ENCODE measurements around the gene DISP3.
"Not testable (repeated sequence)": the region's sequence is repeated elsewhere in the genome, so short reads cannot be mapped to it uniquely, and the experiment has no call there.

Gene DISP3

GRCh38 chr1:11578004-11578403 lies 99.0 kb downstream of the DISP3 start:
- Histone ChIP-seq H3K27me3 (replicated peaks; ENCODE audit: control insufficient read depth, insufficient read depth, low read length) (peaks cover 55% of the 10 kb centered on the region), H3K9me3 (ENCODE audit: control insufficient read depth, low read length) (peaks cover 3% of the 10 kb centered on the region), H3K4me3 (ENCODE audit: low read length) (no peak overlapping the region), H3K4me1 (ENCODE audit: control insufficient read depth, insufficient read depth, low read length) (no peaks in the 10 kb centered on the region), H3K36me3 (ENCODE audit: control insufficient read depth, insufficient read depth, low read length, severe bottlenecking) (no peaks in the 10 kb centered on the region), H3K9ac (ENCODE audit: low read length) (no peak overlapping the region)
- DNase-seq (ENCODE audit: low read depth): no peak

DNA sequence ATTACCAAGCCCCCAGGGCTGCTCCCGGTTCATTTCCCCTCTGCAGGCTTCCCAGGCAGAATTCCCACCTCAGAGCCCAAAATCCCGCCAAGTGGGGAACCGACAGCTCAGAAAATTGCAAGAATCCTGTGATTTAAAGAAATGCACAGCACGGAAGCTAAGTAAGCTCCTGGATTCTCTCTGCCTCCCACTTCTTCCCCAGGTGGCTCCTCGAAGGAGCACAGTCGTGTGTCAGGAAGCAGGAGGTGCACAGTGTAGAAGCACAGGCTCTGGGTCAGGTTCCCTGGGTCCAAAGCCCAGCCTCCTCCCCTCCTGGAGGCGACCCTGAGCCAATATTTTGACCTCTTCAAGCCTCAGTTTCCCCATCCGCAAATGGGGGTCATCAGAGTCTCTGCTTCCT lies 100.6 kb downstream of the DISP3 start:
- H3K27me3 ChIP-seq (replicated peaks; ENCODE audit: control insufficient read depth, insufficient read depth, low read length): peaks cover 44% of the 10 kb centered on the region
- H3K4me1 ChIP-seq (ENCODE audit: control insufficient read depth, insufficient read depth, low read length): no peaks in the 10 kb centered on the region
- H3K4me3 ChIP-seq (ENCODE audit: low read length): no peak overlapping the region
- no peak overlapping the region for H3K9ac ChIP-seq (ENCODE audit: low read length)
- no peaks in the 10 kb centered on the region for H3K36me3 ChIP-seq (ENCODE audit: control insufficient read depth, insufficient read depth, low read length, severe bottlenecking)
- DNase-seq (ENCODE audit: low read depth): no peak
- peaks cover 3% of the 10 kb centered on the region for H3K9me3 ChIP-seq (ENCODE audit: control insufficient read depth, low read length)

GRCh38 chr1:11580049-11580448 lies 101.1 kb downstream of the DISP3 start:
- DNase-seq (ENCODE audit: low read depth); H3K36me3 ChIP-seq (ENCODE audit: control insufficient read depth, insufficient read depth, low read length, severe bottlenecking); H3K4me1 ChIP-seq (ENCODE audit: control insufficient read depth, insufficient read depth, low read length); H3K4me3 ChIP-seq (ENCODE audit: low read length); H3K9me3 ChIP-seq (ENCODE audit: control insufficient read depth, low read length); H3K9ac ChIP-seq (ENCODE audit: low read length): not testable (repeated sequence)
- peaks cover 44% of the 10 kb centered on the region for H3K27me3 ChIP-seq (replicated peaks; ENCODE audit: control insufficient read depth, insufficient read depth, low read length)

DNA sequence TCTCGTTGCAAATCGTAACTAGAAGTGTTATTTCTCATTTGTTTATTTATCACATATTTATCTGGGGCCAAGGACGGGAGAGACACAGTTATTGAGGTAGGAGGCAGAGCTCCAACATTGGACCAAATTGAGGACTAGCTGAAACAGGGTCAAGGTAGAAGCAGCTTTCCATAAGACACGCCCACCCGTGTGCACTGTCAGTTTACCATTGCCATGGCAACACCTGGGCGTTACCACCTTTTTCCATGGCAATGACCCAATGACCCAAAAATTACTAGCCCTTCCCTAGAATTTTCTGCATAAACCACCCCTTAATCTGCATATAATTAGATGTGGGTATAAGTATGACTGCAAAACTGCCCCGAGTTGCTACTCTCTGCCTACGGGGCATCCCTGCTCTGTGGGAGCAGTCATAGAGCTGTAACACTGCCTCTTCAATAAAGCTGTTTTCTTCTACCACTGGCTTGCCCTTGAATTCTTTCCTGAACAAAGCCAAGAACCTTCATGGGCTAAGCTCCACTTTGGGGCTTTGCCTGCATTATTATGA lies 102.6 kb downstream of the DISP3 start:
- no peak overlapping the region for H3K9ac ChIP-seq (ENCODE audit: low read length)
- no peak overlapping the region for H3K4me3 ChIP-seq (ENCODE audit: low read length)
- no peaks in the 10 kb centered on the region for H3K36me3 ChIP-seq (ENCODE audit: control insufficient read depth, insufficient read depth, low read length, severe bottlenecking)
- no peak for DNase-seq (ENCODE audit: low read depth)
- peaks cover 48% of the 10 kb centered on the region for H3K27me3 ChIP-seq (replicated peaks; ENCODE audit: control insufficient read depth, insufficient read depth, low read length)
- H3K9me3 ChIP-seq (ENCODE audit: control insufficient read depth, low read length): peaks cover 3% of the 10 kb centered on the region
- H3K4me1 ChIP-seq (ENCODE audit: control insufficient read depth, insufficient read depth, low read length): no peaks in the 10 kb centered on the region

- peaks cover 9% of the 10 kb centered on the region for H3K9me3 ChIP-seq (ENCODE audit: control insufficient read depth, low read length)
- no peak for DNase-seq (ENCODE audit: low read depth)
- H3K27me3 ChIP-seq (replicated peaks; ENCODE audit: control insufficient read depth, insufficient read depth, low read length): peaks cover 43% of the 10 kb centered on the region
- no peaks in the 10 kb centered on the region for H3K4me1 ChIP-seq (ENCODE audit: control insufficient read depth, insufficient read depth, low read length)
- H3K4me3 ChIP-seq (ENCODE audit: low read length): no peak overlapping the region
- no peak overlapping the region for H3K9ac ChIP-seq (ENCODE audit: low read length)
- H3K36me3 ChIP-seq (ENCODE audit: control insufficient read depth, insufficient read depth, low read length, severe bottlenecking): no peaks in the 10 kb centered on the region
These were observed 106.4 kb downstream of the DISP3 start for GRCh38 chr1:11585389-11585788.

Data from adipocyte (in vitro differentiated cells).